Mucosa of descending colon (tissue), 3 donors: ENCODE results near the gene RNF167. TPM values are rescaled to one million over a fixed set of nuclear protein-coding genes. Genes with fewer than 3 reads are reported as not detected.
A peak's percentile ranks its signal among the peaks of the same experiment; 100 is the strongest.

Experiments used
- ATAC-seq: fragments of 200-7000 bp; cut with Tn5 transposase; one replicate; pipeline ENCODE4 v1.9.1; 2020; ENCODE audit warnings: mild to moderate bottlenecking, moderate library complexity
- DNase-seq, 3 donors: peaks; one replicate each; pipeline ENCODE4 v3.0.0-alpha.2; 2020
- H3K36me3 ChIP-seq: fragments of 200-600 bp; one replicate; pipeline ENCODE4 v1.8.0; 2021; ENCODE audit warnings: low read depth, mild to moderate bottlenecking
- H3K4me1 ChIP-seq: fragments of 200-600 bp; one replicate; pipeline ENCODE4 v1.8.0; 2021; ENCODE audit warnings: low read depth, mild to moderate bottlenecking
- H3K4me3 ChIP-seq: fragments of 200-600 bp; one replicate; pipeline ENCODE4 v1.8.0; 2021; ENCODE audit warnings: mild to moderate bottlenecking
- H3K9me3 ChIP-seq: fragments of 200-600 bp; one replicate; pipeline ENCODE4 v1.8.0; 2021; ENCODE audit warnings: mild to moderate bottlenecking
- CTCF ChIP-seq: fragments of 200-600 bp; IDR thresholded peaks from one replicate; pipeline ENCODE4 v1.8.0; 2022; ENCODE audit warnings: antibody characterized with exemption, mild to moderate bottlenecking
- intact Hi-C, 2 donors: fragments of 100-400 bp; cut with DNase I in 1 of 2; cut with micrococcal nuclease in 1 of 2; formaldehyde crosslinking; loops; one replicate each; pipeline versions ENCODE4 v1.11.0 to v1.11.1; 2022; cut with DNase I, micrococcal nuclease
- total RNA-seq, 3 donors: library from RNA; stranded (reverse); fragmentation: NEBNext Ultra II Directional in 2 of 3; extraction: Animal tissue kit (Norgen Biotek cat#: 25700) in 2 of 3; gene quantifications; one replicate each; pipeline versions ENCODE4 v1.2.1 to v1.2.4, GENCODE V29; 2021 to 2023
- donor health status: DM: no; HTN: no; CAD: no; lungs with moderate emphysema.
- donor health status: DM: no; HTN: no; CAD: no.
- donor health status: DM: no; HTN: yes; CAD: no.

The RNF167 gene
- total RNA-seq, 3 donors from 2014 or later: 90.8 to 118 (median 114) TPM

- no peaks in the 10 kb centered on the region for H3K9me3 ChIP-seq
- intact Hi-C loops: no loop called here
- H3K36me3 ChIP-seq: no peaks in the 10 kb centered on the region
- TF ChIP-seq CTCF: no peak
- H3K4me1 ChIP-seq: peaks cover 24% of the 10 kb centered on the region
- peak; percentile 44 to 73 (median 65) for DNase-seq
- H3K4me3 ChIP-seq: peak within 1 kb of the TSS; percentile 22
- ATAC-seq: no peak
Measured at GRCh38 chr17:4950746-4951204, 10.7 kb downstream of the RNF167 start, which contains the start of gene ENO3. TSS of gene ENO3 (plus strand) at chr17:4951119. CDS start at chr17:4951830, 711 bp downstream.

GRCh38 chr17:4951486-4951885, 11.4 kb downstream of the RNF167 start:
- DNase-seq (no peak), ATAC-seq (no peak)
- TF ChIP-seq CTCF: no peak
- H3K4me3 ChIP-seq: no peak overlapping the region
- H3K9me3 ChIP-seq: no peaks in the 10 kb centered on the region
- peaks cover 18% of the 10 kb centered on the region for H3K4me1 ChIP-seq
- H3K36me3 ChIP-seq: no peaks in the 10 kb centered on the region
- intact Hi-C loops: no loop called here

GRCh38 chr17:4953451-4953961, 13.4 kb downstream of the RNF167 start:
- DNase-seq (no peak), ATAC-seq (no peak)
- H3K9me3 ChIP-seq: no peaks in the 10 kb centered on the region
- TF ChIP-seq CTCF: no peak
- intact Hi-C loops: no loop called here
- peaks cover 12% of the 10 kb centered on the region for H3K4me1 ChIP-seq
- H3K4me3 ChIP-seq: no peak overlapping the region
- H3K36me3 ChIP-seq: no peaks in the 10 kb centered on the region

GRCh38 chr17:4955091-4955490, 15.0 kb downstream of the RNF167 start:
- Histone ChIP-seq H3K36me3 (no peaks in the 10 kb centered on the region), H3K4me3 (no peak overlapping the region), H3K4me1 (peaks cover 20% of the 10 kb centered on the region), H3K9me3 (no peaks in the 10 kb centered on the region)
- no peak for TF ChIP-seq CTCF
- intact Hi-C loops: no loop called here
- no peak for ATAC-seq
- DNase-seq: no peak

- Histone ChIP-seq H3K4me1 (peaks cover 9% of the 10 kb centered on the region), H3K4me3 (no peak overlapping the region), H3K9me3 (no peaks in the 10 kb centered on the region), H3K36me3 (no peaks in the 10 kb centered on the region)
- intact Hi-C loops: no loop called here
- DNase-seq (peak in 1 of 3 donors; percentile 62), ATAC-seq (no peak)
- no peak for TF ChIP-seq CTCF
Measured at GRCh38 chr17:4956493-4957061, 16.5 kb downstream of the RNF167 start.
